Nephron progenitor cell (in vitro differentiated cells): Measurements from ENCODE around the gene ADGRB2.

Source experiments
- DNase-seq: peaks from one replicate; pipeline ENCODE4 v3.0.0; 2021
- H3K27ac Mint-ChIP-seq: 2 replicates; pipeline ENCODE4 v1.8.0; 2021; ENCODE audit warnings: mild to moderate bottlenecking, moderate library complexity, mixed read lengths
- H3K27me3 Mint-ChIP-seq: 2 replicates; pipeline ENCODE4 v1.8.0; 2021; ENCODE audit warnings: mild to moderate bottlenecking, low read depth, mixed read lengths; ENCODE audit not compliant: poor library complexity
- H3K36me3 Mint-ChIP-seq: 2 replicates; pipeline ENCODE4 v1.8.0; 2021; ENCODE audit warnings: low read depth, mixed read lengths
- H3K4me1 Mint-ChIP-seq: 2 replicates; pipeline ENCODE4 v1.8.0; 2021; ENCODE audit warnings: mixed read lengths
- H3K4me3 Mint-ChIP-seq: 2 replicates; pipeline ENCODE4 v1.8.0; 2021; ENCODE audit warnings: mild to moderate bottlenecking, moderate library complexity, mixed read lengths
- H3K9me3 Mint-ChIP-seq: 2 replicates; pipeline ENCODE4 v1.8.0; 2021; ENCODE audit warnings: mild to moderate bottlenecking, moderate library complexity, mixed read lengths
- TF ChIP-seq, protein P1 (sequence below): fragments of 200-600 bp; sonication (generic); IDR thresholded peaks from 2 replicates; pipeline ENCODE4 v1.5.0; 2021; ENCODE audit warnings: antibody characterized with exemption

The ADGRB2 gene

DNA sequence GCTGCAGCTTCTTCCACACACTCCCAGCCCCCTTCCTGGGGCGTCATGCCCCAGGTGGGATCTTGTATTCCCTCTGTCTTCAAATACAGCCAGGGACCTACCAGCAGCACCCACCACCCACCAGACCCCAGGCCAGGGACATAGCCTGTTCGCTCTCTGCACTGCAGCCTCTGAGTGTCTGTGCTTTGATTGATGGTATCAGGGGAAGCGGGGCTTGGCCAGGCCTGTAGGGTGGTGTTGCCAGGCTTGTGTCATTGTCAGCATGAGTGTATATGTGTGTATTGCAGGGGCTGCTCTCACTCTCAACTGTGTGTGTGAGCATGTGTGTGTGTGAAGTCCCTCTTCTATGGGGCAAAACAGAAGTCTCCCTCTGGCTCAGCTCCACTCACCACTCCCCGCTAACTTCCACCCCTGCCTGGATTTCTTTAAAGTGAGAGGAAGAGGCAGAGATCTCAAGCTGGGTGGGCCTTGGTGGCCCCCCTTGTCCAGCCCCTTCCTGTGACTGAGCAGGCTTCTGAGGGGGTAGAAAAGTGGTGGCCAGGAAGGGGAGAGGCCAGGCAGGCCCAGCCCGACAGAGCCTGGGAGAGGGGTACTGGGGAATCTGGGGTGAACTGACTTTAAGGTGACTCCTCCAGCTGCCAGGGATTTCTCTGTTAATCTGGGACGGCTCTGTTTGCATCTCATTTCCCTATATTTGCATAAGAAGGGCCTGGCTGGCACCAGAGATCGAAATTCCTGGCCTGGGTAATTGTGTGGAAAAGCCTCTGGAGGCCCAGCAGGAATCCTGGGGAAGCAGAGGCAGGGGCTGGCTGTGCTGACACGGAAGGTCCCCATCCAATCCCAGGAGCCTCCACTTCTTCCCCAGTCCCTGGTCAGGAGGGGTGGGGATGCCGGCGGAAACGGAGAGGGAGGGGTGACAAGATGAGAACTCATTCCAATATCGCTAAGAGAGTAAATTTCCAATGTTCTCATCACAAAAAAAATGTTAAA, 18.6 kb upstream of the ADGRB2 start:
- no peak for DNase-seq
- Mint-ChIP-seq H3K4me1 (peaks cover 68% of the 10 kb centered on the region), H3K27ac (peak overlapping the region; percentile 62), H3K4me3 (peak overlapping the region; percentile 42), H3K27me3 (peaks cover 22% of the 10 kb centered on the region), H3K36me3 (no peaks in the 10 kb centered on the region), H3K9me3 (no peaks in the 10 kb centered on the region)
- TF ChIP-seq, protein P1, sequence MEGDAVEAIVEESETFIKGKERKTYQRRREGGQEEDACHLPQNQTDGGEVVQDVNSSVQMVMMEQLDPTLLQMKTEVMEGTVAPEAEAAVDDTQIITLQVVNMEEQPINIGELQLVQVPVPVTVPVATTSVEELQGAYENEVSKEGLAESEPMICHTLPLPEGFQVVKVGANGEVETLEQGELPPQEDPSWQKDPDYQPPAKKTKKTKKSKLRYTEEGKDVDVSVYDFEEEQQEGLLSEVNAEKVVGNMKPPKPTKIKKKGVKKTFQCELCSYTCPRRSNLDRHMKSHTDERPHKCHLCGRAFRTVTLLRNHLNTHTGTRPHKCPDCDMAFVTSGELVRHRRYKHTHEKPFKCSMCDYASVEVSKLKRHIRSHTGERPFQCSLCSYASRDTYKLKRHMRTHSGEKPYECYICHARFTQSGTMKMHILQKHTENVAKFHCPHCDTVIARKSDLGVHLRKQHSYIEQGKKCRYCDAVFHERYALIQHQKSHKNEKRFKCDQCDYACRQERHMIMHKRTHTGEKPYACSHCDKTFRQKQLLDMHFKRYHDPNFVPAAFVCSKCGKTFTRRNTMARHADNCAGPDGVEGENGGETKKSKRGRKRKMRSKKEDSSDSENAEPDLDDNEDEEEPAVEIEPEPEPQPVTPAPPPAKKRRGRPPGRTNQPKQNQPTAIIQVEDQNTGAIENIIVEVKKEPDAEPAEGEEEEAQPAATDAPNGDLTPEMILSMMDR: no peak

DNA sequence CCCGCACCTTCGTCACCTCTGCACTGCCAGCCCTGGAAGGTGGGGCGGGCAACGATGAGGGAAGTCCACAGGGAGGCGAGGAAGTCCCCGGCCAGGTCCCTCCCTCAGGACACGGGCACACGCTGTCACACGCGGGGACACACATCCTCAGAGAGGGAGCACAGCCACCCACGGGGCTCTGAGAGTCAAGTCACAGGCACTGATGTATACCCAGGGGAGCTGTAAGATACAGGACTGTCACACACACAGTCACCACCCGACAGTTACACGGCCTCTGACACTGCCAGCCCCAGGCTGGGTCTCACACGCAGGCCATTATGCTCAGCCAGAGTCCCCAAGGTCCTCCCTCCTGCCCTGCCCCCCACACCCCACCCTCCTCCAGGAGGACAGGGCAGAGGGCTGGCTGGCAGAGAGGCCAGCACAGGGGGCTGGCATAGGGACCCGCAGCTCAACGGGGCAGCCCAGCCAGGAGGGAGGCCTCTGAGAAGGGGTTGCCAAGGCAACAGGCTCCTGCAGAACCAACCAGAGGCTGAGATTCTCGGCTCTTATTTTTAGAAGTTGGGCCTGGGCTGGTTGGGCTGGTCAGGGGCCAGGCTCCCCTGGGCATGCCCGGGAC, 17.7 kb upstream of the ADGRB2 start:
- TF ChIP-seq, protein P1: no peak
- no peak for DNase-seq
- Mint-ChIP-seq H3K9me3 (no peaks in the 10 kb centered on the region), H3K36me3 (no peaks in the 10 kb centered on the region), H3K4me3 (peak overlapping the region; percentile 52), H3K4me1 (peaks cover 62% of the 10 kb centered on the region), H3K27me3 (peaks cover 25% of the 10 kb centered on the region), H3K27ac (no peak overlapping the region)

DNA sequence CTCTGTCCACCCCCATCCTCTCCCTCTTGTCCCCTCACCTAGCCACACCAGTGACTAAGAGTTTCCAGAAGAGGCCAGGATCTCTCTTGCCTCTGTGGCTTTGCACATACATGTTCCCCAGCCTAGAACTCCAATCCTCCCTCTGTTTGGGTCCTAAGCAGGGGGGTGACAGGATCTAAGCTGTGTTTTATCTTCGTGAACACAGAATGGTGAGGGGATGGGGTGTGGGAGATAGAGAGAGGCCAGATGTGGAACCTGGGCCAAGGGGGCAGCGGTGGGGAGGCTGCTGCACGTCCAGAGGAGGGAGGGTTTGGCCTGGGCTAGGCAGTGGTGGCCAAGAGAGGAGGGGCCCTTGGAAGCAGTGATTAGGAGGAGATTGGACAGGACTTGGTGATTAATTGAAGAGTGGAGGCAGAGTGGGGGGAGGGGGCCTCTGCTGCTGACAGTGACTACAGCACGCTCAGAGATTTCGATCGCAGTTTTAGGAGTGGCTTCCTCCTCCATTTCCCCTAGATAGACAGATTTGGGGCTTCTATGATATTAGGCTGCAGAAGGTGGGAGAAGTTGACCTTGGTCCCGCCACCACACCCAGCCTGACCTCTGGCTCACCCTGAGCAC, 17.1 kb upstream of the ADGRB2 start:
- Mint-ChIP-seq H3K4me3 (peak overlapping the region; percentile 52), H3K36me3 (no peaks in the 10 kb centered on the region), H3K27me3 (peaks cover 31% of the 10 kb centered on the region), H3K4me1 (peaks cover 57% of the 10 kb centered on the region), H3K9me3 (no peaks in the 10 kb centered on the region), H3K27ac (peak overlapping the region; percentile 17)
- TF ChIP-seq, protein P1: no peak
- no peak for DNase-seq

DNA sequence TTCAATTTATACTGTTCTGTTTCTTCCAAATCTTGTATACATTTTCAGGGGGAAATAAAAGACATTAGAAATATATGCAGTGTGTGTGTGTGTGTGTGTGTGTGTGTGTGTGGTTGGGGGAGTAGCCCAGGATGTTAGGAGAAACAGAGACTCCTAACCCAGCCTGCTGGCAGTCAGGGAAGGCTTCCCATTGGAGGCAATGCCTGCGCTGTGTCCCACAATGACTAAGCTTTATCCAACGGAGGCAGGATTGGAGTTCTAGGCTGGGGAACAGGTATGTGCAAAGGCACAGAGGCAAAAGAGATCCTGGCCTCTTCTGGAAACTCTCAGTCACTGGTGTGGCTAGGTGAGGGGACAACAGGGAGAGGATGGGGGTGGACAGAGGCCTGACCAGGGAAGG, 16.5 kb upstream of the ADGRB2 start:
- DNase-seq: no peak
- H3K9me3 Mint-ChIP-seq: no peaks in the 10 kb centered on the region
- TF ChIP-seq, protein P1: no peak
- H3K4me1 Mint-ChIP-seq: peaks cover 53% of the 10 kb centered on the region
- peak overlapping the region; percentile 53 for H3K4me3 Mint-ChIP-seq
- no peak overlapping the region for H3K27ac Mint-ChIP-seq
- peaks cover 37% of the 10 kb centered on the region for H3K27me3 Mint-ChIP-seq
- H3K36me3 Mint-ChIP-seq: no peaks in the 10 kb centered on the region

DNA sequence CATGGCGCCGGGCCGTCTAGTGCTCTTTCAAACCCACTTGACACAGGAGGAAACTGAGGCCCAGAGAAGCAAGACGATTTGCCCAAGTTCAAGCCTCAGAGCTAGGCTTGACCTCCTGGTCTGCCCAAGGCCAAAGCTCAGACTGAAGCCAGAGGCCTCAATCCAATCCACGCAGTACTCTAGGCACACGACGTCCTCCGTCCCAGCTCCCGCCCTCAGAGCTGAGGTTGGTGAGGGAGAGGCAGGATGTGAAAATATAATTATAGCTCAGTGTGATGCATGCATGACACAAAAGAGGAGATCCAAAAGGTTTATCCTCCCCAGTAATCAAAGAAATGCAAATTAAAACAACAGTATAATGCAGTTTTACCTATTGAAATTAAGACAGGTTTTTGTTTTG, 15.5 kb upstream of the ADGRB2 start:
- no peak for DNase-seq
- H3K9me3 Mint-ChIP-seq: peaks cover 3% of the 10 kb centered on the region
- H3K36me3 Mint-ChIP-seq: no peaks in the 10 kb centered on the region
- TF ChIP-seq, protein P1: no peak
- peaks cover 46% of the 10 kb centered on the region for H3K4me1 Mint-ChIP-seq
- H3K4me3 Mint-ChIP-seq: no peak overlapping the region
- peaks cover 47% of the 10 kb centered on the region for H3K27me3 Mint-ChIP-seq
- no peak overlapping the region for H3K27ac Mint-ChIP-seq
